Astrocyte of the cerebellum (primary cell): Measurements from ENCODE around the gene CAMKMT.

Experiments used
- DNase-seq: peaks from one replicate; pipeline ENCODE4 v3.0.0-alpha.2; 2011; ENCODE audit warnings: low read depth
- H3K4me3 ChIP-seq: 2 replicates; pipeline ENCODE4 v1.5.1; 2011; ENCODE audit warnings: mild to moderate bottlenecking, low read depth, low read length, moderate library complexity
- in situ Hi-C: cut with HindIII; loops from 2 replicates; pipeline ENCODE4 v1.10.0; 2017; ENCODE audit warnings: low sequenced_read_pairs
- TF ChIP-seq, protein P1 (sequence below): IDR thresholded peaks from 2 replicates; pipeline ENCODE4 v1.5.1; 2012; ENCODE audit warnings: low read length, low read depth, moderate library complexity, mild to moderate bottlenecking; ENCODE audit errors: missing control alignments

CAMKMT gene

GRCh38 chr2:44424211-44424610 is 62.5 kb downstream of the CAMKMT start:
- TF ChIP-seq, protein P1, sequence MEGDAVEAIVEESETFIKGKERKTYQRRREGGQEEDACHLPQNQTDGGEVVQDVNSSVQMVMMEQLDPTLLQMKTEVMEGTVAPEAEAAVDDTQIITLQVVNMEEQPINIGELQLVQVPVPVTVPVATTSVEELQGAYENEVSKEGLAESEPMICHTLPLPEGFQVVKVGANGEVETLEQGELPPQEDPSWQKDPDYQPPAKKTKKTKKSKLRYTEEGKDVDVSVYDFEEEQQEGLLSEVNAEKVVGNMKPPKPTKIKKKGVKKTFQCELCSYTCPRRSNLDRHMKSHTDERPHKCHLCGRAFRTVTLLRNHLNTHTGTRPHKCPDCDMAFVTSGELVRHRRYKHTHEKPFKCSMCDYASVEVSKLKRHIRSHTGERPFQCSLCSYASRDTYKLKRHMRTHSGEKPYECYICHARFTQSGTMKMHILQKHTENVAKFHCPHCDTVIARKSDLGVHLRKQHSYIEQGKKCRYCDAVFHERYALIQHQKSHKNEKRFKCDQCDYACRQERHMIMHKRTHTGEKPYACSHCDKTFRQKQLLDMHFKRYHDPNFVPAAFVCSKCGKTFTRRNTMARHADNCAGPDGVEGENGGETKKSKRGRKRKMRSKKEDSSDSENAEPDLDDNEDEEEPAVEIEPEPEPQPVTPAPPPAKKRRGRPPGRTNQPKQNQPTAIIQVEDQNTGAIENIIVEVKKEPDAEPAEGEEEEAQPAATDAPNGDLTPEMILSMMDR = no peak
- in situ Hi-C loops = no loop called here
- H3K4me3 ChIP-seq = no peak overlapping the region
- DNase-seq = no peak

DNA sequence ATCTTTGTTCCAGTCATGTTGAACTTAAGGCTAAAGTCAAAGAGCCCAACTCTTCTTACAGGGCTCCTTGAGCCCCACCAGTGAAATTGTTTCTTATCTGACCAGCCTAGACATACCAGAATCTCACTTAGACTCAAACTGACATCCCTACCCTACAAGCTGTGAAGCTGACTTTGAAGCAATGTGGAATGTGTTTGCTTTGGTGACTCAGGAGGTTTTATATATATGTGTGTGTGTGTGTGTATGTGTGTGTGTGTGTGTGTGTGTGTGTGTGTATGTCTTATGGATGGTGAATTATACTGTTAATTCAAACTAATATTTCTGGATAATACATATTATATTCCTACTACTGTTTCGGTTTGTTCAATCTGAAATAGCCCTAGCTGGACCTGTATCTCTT is 67.3 kb downstream of the CAMKMT start:
- TF ChIP-seq, protein P1 = no peak
- in situ Hi-C loops = no loop called here
- no peak overlapping the region for H3K4me3 ChIP-seq
- no peak for DNase-seq

GRCh38 chr2:44430342-44430741 is 68.6 kb downstream of the CAMKMT start:
- no peak overlapping the region for H3K4me3 ChIP-seq
- TF ChIP-seq, protein P1 = no peak
- DNase-seq = no peak
- in situ Hi-C loops = no loop called here

DNA sequence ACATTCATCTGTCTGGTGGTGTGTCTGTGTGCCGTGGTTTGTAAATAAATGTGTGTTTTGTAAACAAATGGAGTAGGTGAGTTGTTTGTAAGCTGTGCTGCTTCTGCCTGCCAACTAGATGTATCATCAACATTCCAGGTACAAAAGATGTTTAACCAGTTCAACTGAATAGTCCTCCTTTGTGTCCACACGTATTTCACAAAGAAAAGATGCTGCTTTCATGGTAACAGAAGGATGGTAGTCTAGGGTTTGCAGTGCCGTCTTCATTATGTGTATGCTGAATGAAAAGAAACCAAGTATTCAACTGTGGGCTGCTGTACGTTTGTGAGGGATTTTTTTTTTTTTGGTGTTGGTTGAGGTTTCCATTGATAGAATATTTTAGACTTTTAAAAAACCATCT is 72.1 kb downstream of the CAMKMT start:
- no peak for DNase-seq
- H3K4me3 ChIP-seq = no peak overlapping the region
- TF ChIP-seq, protein P1 = no peak
- in situ Hi-C loops = no loop called here

DNA sequence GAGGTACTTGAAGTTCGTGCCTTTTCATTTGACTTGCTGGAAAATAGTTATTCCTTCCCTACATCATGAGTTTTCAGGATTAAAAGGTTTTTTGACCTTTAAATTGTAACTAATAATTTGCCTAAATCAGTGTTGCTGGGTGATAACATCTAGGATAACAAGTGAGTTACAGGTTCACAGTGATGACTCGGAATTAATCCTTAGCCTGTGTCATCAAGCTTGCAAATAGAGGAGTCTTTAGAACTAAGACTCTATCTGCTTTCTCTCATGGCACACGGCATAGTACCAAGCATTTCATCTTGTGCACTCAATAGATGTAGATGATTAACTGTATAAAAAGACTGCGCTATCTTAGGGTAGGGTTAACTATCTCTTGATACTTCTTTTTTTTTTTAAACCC is 79.5 kb downstream of the CAMKMT start:
- TF ChIP-seq, protein P1 = no peak
- no peak overlapping the region for H3K4me3 ChIP-seq
- in situ Hi-C loops = no loop called here
- DNase-seq = no peak

- in situ Hi-C loops = no loop called here
- TF ChIP-seq, protein P1 = no peak
- DNase-seq = no peak
- no peak overlapping the region for H3K4me3 ChIP-seq
Observed at GRCh38 chr2:44442019-44442418, 80.3 kb downstream of the CAMKMT start.

- in situ Hi-C loops = no loop called here
- no peak for DNase-seq
- TF ChIP-seq, protein P1 = no peak
- H3K4me3 ChIP-seq = no peak overlapping the region
Observed at GRCh38 chr2:44443517-44443916, 81.8 kb downstream of the CAMKMT start.
